Measurements from ENCODE around the gene CA4.

Gene CA4

DNA sequence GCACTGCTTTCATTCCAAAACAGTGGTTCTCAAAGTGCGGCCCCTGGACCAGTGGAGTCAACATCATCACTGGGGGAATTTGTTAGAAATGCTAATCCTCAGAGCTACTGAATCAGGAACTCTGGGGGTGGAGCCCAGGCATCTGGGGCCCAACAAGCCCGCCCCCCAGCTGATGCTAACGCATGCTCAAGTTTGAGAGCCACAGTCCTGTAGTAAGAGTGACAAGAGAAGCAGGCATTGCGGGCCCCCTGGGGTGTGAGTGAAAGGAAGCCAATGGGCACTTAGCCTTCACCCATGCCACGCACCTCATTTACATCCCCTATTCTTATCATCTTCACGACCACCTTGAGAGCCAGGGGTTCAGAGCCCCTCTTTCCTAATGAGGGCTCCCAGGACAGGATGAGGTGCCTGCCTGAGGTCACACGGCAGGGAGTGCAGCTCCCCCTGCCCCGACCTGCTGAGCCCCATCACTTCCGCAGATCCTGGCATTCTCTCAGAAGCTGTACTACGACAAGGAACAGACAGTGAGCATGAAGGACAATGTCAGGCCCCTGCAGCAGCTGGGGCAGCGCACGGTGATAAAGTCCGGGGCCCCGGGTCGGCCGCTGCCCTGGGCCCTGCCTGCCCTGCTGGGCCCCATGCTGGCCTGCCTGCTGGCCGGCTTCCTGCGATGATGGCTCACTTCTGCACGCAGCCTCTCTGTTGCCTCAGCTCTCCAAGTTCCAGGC lies 9.1 kb downstream of the CA4 start:
- TF ChIP-seq ZNF8 (CRISPR knock-in tag; IDR thresholded peaks at IDR 0.05) (no peak), ISL1 (CRISPR knock-in tag; IDR thresholded peaks at IDR 0.05) (no peak), ESRRG (CRISPR knock-in tag; IDR thresholded peaks at IDR 0.05) (no peak), PPARA (CRISPR knock-in tag; IDR thresholded peaks at IDR 0.05; ENCODE audit: borderline replicate concordance) (no peak), ZFP3 (CRISPR knock-in tag; IDR thresholded peaks at IDR 0.05) (no peak), ZNF565 (CRISPR knock-in tag; conservative IDR thresholded peaks at IDR 0.05; ENCODE audit: low read depth) (no peak), POU6F1 (CRISPR knock-in tag; IDR thresholded peaks at IDR 0.05; ENCODE audit: borderline replicate concordance, low read depth) (no peak), CREB5 (CRISPR knock-in tag; IDR thresholded peaks at IDR 0.05; ENCODE audit: low read depth) (no peak), OSR1 (CRISPR knock-in tag; IDR thresholded peaks at IDR 0.05) (no peak), ZNF70 (CRISPR knock-in tag; IDR thresholded peaks at IDR 0.05) (no peak)
- ATAC-seq: no peak

DNA sequence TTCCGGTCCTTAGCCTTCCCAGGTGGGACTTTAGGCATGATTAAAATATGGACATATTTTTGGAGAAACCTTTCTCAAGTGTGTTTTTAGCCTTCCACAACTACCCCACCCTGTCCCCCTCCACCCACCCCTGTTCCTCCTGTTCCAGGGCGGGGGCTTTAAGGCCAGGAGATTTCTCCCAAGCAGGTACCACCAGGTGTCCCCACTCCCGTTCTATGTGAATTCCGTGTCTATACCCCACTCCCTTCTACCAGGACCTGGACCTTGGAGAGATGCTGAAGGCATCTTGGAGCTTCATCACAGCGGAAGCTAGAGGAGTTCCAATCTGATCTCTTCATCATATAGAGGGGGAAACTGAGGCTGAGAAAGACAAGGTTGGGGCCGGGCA lies 9.7 kb downstream of the CA4 start:
- ATAC-seq: no peak
- TF ChIP-seq PPARA (CRISPR knock-in tag; IDR thresholded peaks at IDR 0.05; ENCODE audit: borderline replicate concordance) (no peak), GLIS3 (CRISPR knock-in tag; IDR thresholded peaks at IDR 0.05) (no peak), ZNF565 (CRISPR knock-in tag; conservative IDR thresholded peaks at IDR 0.05; ENCODE audit: low read depth) (no peak), POU6F1 (CRISPR knock-in tag; IDR thresholded peaks at IDR 0.05; ENCODE audit: borderline replicate concordance, low read depth) (no peak), ZFP30 (CRISPR knock-in tag; IDR thresholded peaks at IDR 0.05) (no peak), ARNTL (CRISPR knock-in tag; IDR thresholded peaks at IDR 0.05; ENCODE audit: borderline replicate concordance, low read depth) (no peak), CREB5 (CRISPR knock-in tag; IDR thresholded peaks at IDR 0.05; ENCODE audit: low read depth) (no peak), ZFP3 (CRISPR knock-in tag; IDR thresholded peaks at IDR 0.05) (no peak)

DNA sequence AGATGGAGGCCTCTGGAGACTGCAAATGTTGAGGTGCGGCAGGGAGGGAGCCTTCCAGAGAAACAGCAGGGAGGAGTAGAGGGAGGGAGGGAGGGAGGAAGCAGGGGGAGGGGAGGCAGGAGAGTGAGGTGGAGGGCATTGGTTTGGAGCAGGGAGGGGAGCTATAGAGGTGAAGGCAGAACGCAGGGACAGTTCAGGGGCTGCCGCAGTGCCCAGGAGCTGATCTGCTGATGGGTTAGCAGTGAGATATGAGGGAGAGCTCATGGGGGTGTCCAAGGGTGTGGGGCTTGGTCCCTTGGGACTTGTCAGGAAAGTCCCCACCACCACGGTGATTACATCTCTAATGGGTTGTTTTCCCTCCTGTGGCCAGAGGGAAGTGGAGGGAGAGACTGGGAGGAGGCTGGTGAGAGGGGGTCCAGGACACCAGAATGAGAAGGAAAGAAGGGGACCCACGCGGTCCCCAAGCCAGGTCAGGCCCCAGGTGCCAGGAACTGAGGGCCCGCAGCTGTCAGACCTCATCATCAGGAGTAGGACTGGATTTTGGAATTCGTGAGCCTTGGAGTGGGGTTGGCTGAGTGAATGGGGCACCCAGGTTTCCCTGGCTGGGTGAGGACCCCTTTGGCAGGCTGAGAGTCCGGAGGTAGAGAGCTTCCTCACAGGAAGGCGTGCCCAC lies 11.2 kb downstream of the CA4 start:
- TF ChIP-seq CREB5 (CRISPR knock-in tag; IDR thresholded peaks at IDR 0.05; ENCODE audit: low read depth): no peak
- no peak for ATAC-seq

- TF ChIP-seq ISL1 (CRISPR knock-in tag; IDR thresholded peaks at IDR 0.05) (no peak), TOX (CRISPR knock-in tag; IDR thresholded peaks at IDR 0.05; ENCODE audit: borderline replicate concordance) (no peak), ARNTL (CRISPR knock-in tag; IDR thresholded peaks at IDR 0.05; ENCODE audit: borderline replicate concordance, low read depth) (no peak), ZNF8 (CRISPR knock-in tag; IDR thresholded peaks at IDR 0.05) (no peak), BACH2 (CRISPR knock-in tag; IDR thresholded peaks at IDR 0.05; ENCODE audit: borderline replicate concordance) (no peak), CSDC2 (CRISPR knock-in tag; IDR thresholded peaks at IDR 0.05) (no peak), TCF4 (CRISPR knock-in tag; IDR thresholded peaks at IDR 0.05; ENCODE audit: borderline replicate concordance) (no peak), ZFP30 (CRISPR knock-in tag; IDR thresholded peaks at IDR 0.05) (no peak), SNAI2 (CRISPR knock-in tag; IDR thresholded peaks at IDR 0.05) (no peak), ZNF565 (CRISPR knock-in tag; conservative IDR thresholded peaks at IDR 0.05; ENCODE audit: low read depth) (no peak), ZFP3 (CRISPR knock-in tag; IDR thresholded peaks at IDR 0.05) (no peak), ZC3H10 (CRISPR knock-in tag; IDR thresholded peaks at IDR 0.05) (no peak)
- TF ChIP-seq, protein P1, sequence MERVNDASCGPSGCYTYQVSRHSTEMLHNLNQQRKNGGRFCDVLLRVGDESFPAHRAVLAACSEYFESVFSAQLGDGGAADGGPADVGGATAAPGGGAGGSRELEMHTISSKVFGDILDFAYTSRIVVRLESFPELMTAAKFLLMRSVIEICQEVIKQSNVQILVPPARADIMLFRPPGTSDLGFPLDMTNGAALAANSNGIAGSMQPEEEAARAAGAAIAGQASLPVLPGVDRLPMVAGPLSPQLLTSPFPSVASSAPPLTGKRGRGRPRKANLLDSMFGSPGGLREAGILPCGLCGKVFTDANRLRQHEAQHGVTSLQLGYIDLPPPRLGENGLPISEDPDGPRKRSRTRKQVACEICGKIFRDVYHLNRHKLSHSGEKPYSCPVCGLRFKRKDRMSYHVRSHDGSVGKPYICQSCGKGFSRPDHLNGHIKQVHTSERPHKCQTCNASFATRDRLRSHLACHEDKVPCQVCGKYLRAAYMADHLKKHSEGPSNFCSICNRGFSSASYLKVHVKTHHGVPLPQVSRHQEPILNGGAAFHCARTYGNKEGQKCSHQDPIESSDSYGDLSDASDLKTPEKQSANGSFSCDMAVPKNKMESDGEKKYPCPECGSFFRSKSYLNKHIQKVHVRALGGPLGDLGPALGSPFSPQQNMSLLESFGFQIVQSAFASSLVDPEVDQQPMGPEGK (CRISPR knock-in tag; IDR thresholded peaks at IDR 0.05; ENCODE audit: borderline replicate concordance): no peak
- ATAC-seq: no peak
These were observed 12.0 kb downstream of the CA4 start for GRCh38 chr17:60161598-60162330.
